ENCODE measurements around the gene DAPP1. TPM values are rescaled to one million over a fixed set of nuclear protein-coding genes. Genes with fewer than 3 reads are reported as not detected.

The DAPP1 gene
- total RNA-seq, 1 experiment from 2014 or later: not detected

DNA sequence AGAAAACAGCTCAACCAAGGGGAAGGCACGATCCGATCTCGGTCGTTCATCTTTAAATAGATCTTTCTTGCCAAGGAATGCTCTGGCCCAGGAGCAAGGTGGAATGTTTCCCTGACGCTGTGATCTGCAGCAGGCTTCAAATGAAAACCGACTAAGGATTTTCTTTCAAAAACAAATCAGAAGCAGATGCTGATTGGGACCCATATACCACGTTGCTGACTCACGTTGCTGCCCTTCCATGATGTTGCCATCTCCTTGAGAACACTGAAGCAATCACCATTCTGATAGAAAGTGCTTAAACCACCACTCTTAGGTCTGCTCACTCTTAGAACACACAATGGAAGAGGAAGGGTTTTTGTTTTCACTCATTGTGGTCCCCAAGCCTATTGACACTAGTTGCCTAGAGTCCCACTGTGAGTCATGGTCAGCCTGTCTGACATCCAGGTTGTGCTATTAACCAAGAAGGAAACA, 51.5 kb downstream of the DAPP1 start:
- Histone ChIP-seq H3K27me3 (replicated peaks; ENCODE audit: insufficient read depth, low read depth, low read length, poor library complexity) (peaks cover 25% of the 10 kb centered on the region), H3K4me3 (ENCODE audit: low read depth, low read length, poor library complexity, severe bottlenecking) (no peak overlapping the region), H3K4me1 (ENCODE audit: insufficient read depth, low read length, poor library complexity, severe bottlenecking) (no peaks in the 10 kb centered on the region), H3K27ac (ENCODE audit: low read depth, low read length, poor library complexity, severe bottlenecking) (no peak overlapping the region), H3K9me3 (ENCODE audit: low read depth, low read length, poor library complexity, severe bottlenecking) (no peaks in the 10 kb centered on the region), H3K36me3 (ENCODE audit: insufficient read depth, low read length, poor library complexity, severe bottlenecking) (no peaks in the 10 kb centered on the region)
- TF ChIP-seq EZH2 (IDR thresholded peaks at IDR 0.05; ENCODE audit: borderline replicate concordance, low read depth, low read length, poor library complexity, severe bottlenecking): no peak
- TF ChIP-seq, protein P1, sequence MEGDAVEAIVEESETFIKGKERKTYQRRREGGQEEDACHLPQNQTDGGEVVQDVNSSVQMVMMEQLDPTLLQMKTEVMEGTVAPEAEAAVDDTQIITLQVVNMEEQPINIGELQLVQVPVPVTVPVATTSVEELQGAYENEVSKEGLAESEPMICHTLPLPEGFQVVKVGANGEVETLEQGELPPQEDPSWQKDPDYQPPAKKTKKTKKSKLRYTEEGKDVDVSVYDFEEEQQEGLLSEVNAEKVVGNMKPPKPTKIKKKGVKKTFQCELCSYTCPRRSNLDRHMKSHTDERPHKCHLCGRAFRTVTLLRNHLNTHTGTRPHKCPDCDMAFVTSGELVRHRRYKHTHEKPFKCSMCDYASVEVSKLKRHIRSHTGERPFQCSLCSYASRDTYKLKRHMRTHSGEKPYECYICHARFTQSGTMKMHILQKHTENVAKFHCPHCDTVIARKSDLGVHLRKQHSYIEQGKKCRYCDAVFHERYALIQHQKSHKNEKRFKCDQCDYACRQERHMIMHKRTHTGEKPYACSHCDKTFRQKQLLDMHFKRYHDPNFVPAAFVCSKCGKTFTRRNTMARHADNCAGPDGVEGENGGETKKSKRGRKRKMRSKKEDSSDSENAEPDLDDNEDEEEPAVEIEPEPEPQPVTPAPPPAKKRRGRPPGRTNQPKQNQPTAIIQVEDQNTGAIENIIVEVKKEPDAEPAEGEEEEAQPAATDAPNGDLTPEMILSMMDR (conservative IDR thresholded peaks at IDR 0.05; ENCODE audit: low read depth, low read length): no peak
- no TSS peak for BruUV-seq (replicated peaks)
- intact Hi-C loops (cut with micrococcal nuclease; ENCODE audit: unreplicated experiment): no loop called here
- ChIA-PET CTCF (no interaction called here), POLR2A (ENCODE audit: low non-redundant PET) (no interaction called here)
- DNase-seq (ENCODE audit: low spot score): no peak

DNA sequence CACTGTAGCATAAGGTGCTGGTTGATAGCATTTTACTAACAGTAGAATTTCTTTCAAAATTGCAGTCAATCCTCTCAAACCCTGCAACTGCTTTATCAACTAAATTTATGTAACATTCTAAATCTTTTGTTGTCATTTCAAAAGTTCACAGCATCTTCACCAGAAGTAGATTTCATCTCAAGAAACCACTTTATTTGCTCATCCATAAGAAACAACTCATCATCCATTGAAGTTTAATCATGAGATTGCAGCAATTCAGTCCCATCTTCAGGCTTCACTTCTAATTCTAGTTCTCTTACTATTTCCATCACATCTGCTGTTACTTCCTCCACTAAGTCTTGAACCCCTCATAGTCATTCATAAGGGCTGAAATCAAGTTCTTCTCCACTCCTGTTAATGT, 55.9 kb downstream of the DAPP1 start:
- intact Hi-C loops (cut with micrococcal nuclease; ENCODE audit: unreplicated experiment): no loop called here
- no peak for TF ChIP-seq EZH2 (IDR thresholded peaks at IDR 0.05; ENCODE audit: borderline replicate concordance, low read depth, low read length, poor library complexity, severe bottlenecking)
- TF ChIP-seq, protein P1 (conservative IDR thresholded peaks at IDR 0.05; ENCODE audit: low read depth, low read length): no peak
- POLR2A ChIA-PET (ENCODE audit: low non-redundant PET): no interaction called here

DNA sequence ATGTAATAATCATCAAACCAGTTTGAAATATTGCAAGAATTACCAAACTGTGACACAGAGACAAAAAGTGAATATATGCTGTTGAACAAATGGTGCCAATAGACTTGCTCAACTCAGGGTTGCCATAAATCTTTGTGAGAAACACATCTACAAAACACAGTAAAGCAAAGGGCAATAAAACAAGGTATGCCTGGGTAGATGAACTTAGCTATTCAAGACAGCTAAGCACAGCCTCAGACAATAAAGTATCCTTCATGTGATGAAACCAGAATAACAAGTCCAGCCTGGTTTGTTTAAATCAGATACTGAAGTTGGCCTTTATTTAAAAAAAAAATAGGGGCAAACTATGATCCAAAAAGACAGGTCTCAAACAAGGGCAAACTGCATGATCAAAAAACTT, 58.4 kb downstream of the DAPP1 start:
- no TSS peak for BruUV-seq (replicated peaks)
- H3K27ac ChIP-seq (ENCODE audit: low read depth, low read length, poor library complexity, severe bottlenecking): no peak overlapping the region
- no peak overlapping the region for H3K4me3 ChIP-seq (ENCODE audit: low read depth, low read length, poor library complexity, severe bottlenecking)
- intact Hi-C loops (cut with micrococcal nuclease; ENCODE audit: unreplicated experiment): no loop called here
- H3K36me3 ChIP-seq (ENCODE audit: insufficient read depth, low read length, poor library complexity, severe bottlenecking): peaks cover under 1% of the 10 kb centered on the region
- ChIA-PET POLR2A (ENCODE audit: low non-redundant PET) (no interaction called here), CTCF (no interaction called here)
- no peaks in the 10 kb centered on the region for H3K27me3 ChIP-seq (replicated peaks; ENCODE audit: insufficient read depth, low read depth, low read length, poor library complexity)
- no peak for TF ChIP-seq EZH2 (IDR thresholded peaks at IDR 0.05; ENCODE audit: borderline replicate concordance, low read depth, low read length, poor library complexity, severe bottlenecking)
- TF ChIP-seq, protein P1 (conservative IDR thresholded peaks at IDR 0.05; ENCODE audit: low read depth, low read length): no peak
- no peak for DNase-seq (ENCODE audit: low spot score)
- H3K9me3 ChIP-seq (ENCODE audit: low read depth, low read length, poor library complexity, severe bottlenecking): no peaks in the 10 kb centered on the region
- H3K4me1 ChIP-seq (ENCODE audit: insufficient read depth, low read length, poor library complexity, severe bottlenecking): no peaks in the 10 kb centered on the region

More for the DNA sequence above, 55.9 kb downstream of the DAPP1 start:
- Histone ChIP-seq H3K36me3 (ENCODE audit: insufficient read depth, low read length, poor library complexity, severe bottlenecking) (no peaks in the 10 kb centered on the region), H3K27ac (ENCODE audit: low read depth, low read length, poor library complexity, severe bottlenecking) (no peak overlapping the region), H3K27me3 (replicated peaks; ENCODE audit: insufficient read depth, low read depth, low read length, poor library complexity) (no peaks in the 10 kb centered on the region), H3K4me1 (ENCODE audit: insufficient read depth, low read length, poor library complexity, severe bottlenecking) (no peaks in the 10 kb centered on the region), H3K4me3 (ENCODE audit: low read depth, low read length, poor library complexity, severe bottlenecking) (no peak overlapping the region), H3K9me3 (ENCODE audit: low read depth, low read length, poor library complexity, severe bottlenecking) (no peaks in the 10 kb centered on the region)
- CTCF ChIA-PET: no interaction called here
- DNase-seq (ENCODE audit: low spot score): no peak
- no TSS peak for BruUV-seq (replicated peaks)
